ENCODE data around the gene PRF1.

The PRF1 gene

DNA sequence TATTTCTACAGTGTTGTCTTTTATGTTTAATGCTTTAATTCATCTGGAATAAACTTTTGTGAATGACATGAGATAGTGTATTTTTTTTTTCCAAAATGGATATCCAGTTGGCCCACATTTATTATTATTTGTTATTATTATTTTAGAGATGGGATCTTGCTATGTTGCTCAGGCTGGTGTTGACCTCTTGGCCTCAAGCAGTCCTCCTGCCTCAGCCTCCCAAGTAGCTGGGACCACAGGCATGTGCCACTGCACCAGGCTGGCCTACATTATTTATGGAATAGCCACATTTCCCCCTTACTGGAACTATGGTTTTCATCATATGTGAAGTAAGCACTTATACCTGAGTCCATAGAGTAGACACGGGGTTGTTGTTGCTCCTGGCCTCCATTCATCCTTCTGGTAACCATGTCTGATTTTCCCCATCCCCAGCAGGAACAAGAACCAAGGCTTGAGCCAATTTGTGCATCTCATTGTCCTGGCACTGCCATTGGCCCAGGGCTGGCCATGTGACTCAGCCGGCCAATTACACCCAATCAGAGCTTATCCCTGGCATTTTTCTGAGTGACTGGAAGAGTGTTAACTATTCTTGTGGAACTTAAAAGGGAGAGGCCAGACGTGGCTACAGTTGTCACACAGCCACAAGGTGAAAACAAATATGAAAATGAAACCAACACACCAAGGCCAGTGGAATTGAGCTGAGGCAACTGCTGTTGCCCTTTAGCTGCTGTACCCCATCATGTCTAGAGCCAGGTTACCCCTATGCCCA, 23.1 kb downstream of the PRF1 start:
- H3K27me3 ChIP-seq (ENCODE audit: insufficient read depth, low read depth, severe bottlenecking): no peaks in the 10 kb centered on the region
- H3K4me3 ChIP-seq (ENCODE audit: low read depth, low read length): no peak overlapping the region
- H3K9me3 ChIP-seq (ENCODE audit: severe bottlenecking): no peaks in the 10 kb centered on the region
- TF ChIP-seq, protein P1, sequence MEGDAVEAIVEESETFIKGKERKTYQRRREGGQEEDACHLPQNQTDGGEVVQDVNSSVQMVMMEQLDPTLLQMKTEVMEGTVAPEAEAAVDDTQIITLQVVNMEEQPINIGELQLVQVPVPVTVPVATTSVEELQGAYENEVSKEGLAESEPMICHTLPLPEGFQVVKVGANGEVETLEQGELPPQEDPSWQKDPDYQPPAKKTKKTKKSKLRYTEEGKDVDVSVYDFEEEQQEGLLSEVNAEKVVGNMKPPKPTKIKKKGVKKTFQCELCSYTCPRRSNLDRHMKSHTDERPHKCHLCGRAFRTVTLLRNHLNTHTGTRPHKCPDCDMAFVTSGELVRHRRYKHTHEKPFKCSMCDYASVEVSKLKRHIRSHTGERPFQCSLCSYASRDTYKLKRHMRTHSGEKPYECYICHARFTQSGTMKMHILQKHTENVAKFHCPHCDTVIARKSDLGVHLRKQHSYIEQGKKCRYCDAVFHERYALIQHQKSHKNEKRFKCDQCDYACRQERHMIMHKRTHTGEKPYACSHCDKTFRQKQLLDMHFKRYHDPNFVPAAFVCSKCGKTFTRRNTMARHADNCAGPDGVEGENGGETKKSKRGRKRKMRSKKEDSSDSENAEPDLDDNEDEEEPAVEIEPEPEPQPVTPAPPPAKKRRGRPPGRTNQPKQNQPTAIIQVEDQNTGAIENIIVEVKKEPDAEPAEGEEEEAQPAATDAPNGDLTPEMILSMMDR (IDR thresholded peaks at IDR 0.05; ENCODE audit: low read depth, low read length): no peak
- no peak for DNase-seq
- H3K36me3 ChIP-seq: no peaks in the 10 kb centered on the region
- no peak overlapping the region for H3K27ac ChIP-seq

DNA sequence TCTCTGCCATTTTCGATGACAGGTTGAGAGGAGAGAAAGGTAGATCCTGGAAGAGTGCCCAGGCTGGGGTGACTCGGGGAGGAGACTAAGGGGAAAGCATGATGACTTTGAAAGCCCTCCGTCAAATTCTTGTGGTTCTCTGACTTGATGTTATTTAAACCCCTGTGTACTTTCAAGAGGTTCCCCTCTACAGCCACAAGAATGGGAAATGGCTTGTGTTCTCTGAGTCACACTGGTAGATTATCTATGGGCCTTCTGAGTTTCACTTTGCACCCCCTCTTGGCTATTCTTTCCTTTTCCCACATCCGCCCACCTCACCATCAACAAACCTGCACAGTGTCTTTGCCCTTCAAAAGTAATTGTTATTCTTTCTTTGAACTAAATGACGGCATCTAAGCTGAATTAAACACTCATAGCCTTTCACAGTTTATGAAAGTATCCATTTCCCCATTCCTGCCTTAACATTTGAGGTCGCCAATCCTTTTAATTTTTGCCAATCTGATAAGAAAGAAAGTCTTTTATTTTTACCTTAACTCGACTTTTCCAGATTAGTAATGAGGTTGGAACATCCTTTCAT, 24.1 kb downstream of the PRF1 start:
- Histone ChIP-seq H3K27me3 (ENCODE audit: insufficient read depth, low read depth, severe bottlenecking) (no peaks in the 10 kb centered on the region), H3K4me3 (ENCODE audit: low read depth, low read length) (no peak overlapping the region), H3K36me3 (no peaks in the 10 kb centered on the region), H3K9me3 (ENCODE audit: severe bottlenecking) (no peaks in the 10 kb centered on the region), H3K27ac (no peak overlapping the region)
- no peak for DNase-seq
- TF ChIP-seq, protein P1 (IDR thresholded peaks at IDR 0.05; ENCODE audit: low read depth, low read length): no peak

DNA sequence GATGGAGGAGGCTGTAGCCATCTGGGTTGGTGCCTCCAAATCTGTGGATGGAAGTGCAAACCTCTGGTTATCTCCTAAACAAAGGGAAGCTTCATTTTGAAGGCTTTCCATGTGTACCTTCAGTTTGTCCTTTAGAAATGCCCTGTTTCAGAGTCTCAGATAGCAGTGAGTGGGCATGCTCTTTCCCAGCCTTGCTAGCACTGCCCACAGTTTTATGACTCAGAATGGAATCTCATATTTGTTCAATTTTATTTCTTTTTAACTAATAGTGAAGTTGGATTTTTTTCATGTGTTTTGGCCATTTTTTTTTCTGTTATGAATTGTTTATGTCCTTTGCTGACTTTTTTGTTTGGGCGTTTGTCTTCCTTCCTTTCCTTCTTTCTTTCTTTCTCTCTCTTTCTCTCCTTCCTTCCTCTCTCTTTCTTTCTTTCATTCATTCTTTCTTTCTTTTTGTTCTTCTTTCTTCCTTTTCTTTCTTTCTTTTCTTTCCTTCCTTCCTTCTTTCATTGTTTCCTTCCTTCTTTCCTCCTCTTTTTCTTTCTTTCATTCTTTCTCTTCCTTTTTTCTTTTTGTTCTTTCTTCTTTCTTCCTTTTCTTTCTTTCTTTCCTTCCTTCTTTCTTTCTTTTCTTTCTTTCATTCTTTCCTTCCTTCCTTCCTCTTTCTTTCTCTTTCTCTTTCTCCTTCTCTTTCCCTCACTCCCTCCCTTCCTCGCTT, 25.6 kb downstream of the PRF1 start:
- H3K9me3 ChIP-seq (ENCODE audit: severe bottlenecking): no peaks in the 10 kb centered on the region
- DNase-seq: no peak
- H3K36me3 ChIP-seq: no peaks in the 10 kb centered on the region
- no peaks in the 10 kb centered on the region for H3K27me3 ChIP-seq (ENCODE audit: insufficient read depth, low read depth, severe bottlenecking)
- TF ChIP-seq, protein P1 (IDR thresholded peaks at IDR 0.05; ENCODE audit: low read depth, low read length): no peak
- H3K27ac ChIP-seq: no peak overlapping the region
- H3K4me3 ChIP-seq (ENCODE audit: low read depth, low read length): no peak overlapping the region

DNA sequence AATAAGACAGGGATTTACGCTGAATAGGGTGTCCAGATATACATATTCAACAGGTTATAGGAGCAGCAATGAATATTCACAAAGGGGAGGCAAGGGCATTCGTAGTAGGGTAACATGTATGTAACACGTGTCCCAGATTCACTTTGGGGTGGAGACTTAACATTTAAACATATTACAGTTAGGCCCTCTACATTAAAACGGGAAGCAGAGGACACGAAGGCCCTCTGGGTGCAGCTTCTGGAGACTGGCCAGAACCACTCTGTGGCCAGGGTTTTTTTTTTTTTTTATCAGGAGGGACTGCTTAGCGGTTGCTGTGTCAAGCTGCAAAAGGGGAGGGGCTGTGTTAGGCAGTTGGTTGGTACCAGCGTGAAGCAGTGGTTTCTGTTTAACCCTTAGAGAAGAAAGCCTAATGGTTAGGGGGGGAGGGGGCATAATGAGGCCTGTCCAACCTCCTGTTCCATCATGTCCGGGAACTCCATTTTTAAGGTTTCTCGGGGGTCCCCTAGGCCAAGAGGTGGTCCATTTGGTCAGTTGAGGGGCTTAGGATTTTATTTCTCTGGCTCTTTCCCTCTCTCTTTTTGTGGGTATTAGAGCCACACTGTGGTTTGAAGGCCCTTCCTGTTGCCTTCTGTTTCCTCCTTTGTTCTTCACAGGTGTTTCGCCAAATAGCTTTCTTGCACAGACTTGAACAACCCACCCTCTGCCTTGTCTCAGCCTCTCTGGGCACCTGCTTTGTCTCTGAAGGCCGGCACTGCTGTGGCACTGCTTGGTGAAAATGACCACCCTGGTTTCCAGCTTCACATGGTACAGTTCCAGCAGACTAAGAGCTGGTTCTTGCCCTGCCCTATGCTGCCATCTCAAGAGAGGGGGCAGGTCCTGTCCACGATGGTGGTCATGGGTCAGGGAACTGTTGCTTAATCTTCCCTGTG, 26.4 kb downstream of the PRF1 start:
- no peak for DNase-seq
- TF ChIP-seq, protein P1 (IDR thresholded peaks at IDR 0.05; ENCODE audit: low read depth, low read length): no peak
- Histone ChIP-seq H3K27ac (no peak overlapping the region), H3K9me3 (ENCODE audit: severe bottlenecking) (no peaks in the 10 kb centered on the region), H3K27me3 (ENCODE audit: insufficient read depth, low read depth, severe bottlenecking) (no peaks in the 10 kb centered on the region), H3K4me3 (ENCODE audit: low read depth, low read length) (no peak overlapping the region), H3K36me3 (no peaks in the 10 kb centered on the region)

DNA sequence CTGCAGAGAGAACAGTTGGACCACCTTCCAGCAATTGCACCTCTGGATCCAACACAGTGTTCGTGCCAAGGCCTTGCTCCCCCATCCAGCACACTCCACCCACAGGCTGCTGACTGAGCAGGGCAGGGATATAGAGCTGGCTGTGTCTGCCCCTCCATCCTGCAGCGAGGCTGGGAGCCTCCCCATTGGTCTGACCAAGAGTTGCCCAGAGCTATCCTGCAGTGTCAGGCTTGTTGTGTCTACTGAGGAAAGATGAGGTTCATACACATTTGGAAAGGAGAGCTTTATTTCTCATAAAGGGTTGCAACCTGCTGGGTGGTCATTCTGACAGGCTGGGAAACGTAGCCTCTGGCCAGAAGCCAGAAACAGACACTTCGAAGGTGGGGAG, 27.1 kb downstream of the PRF1 start:
- Histone ChIP-seq H3K27me3 (ENCODE audit: insufficient read depth, low read depth, severe bottlenecking) (no peaks in the 10 kb centered on the region), H3K27ac (no peak overlapping the region), H3K4me3 (ENCODE audit: low read depth, low read length) (no peak overlapping the region), H3K36me3 (no peaks in the 10 kb centered on the region), H3K9me3 (ENCODE audit: severe bottlenecking) (no peaks in the 10 kb centered on the region)
- TF ChIP-seq, protein P1 (IDR thresholded peaks at IDR 0.05; ENCODE audit: low read depth, low read length): no peak
- DNase-seq: no peak

All from WERI-Rb-1 (cell line).